Activated CD8-positive, alpha-beta memory T cell treated with anti-CD3 and anti-CD28 coated beads, Interleukin-2, amount 50 U/mL, for 4 hours (primary cell): ENCODE results near the gene ANKHD1.
A peak's percentile ranks its signal among the peaks of the same experiment; 100 is the strongest.

Experiments
- DNase-seq: peaks from one replicate; pipeline ENCODE4 v3.0.0-alpha.2; 2020

The ANKHD1 gene

GRCh38 chr5:140546851-140547507, 145.3 kb downstream of the ANKHD1 start:
- DNase-seq, result no peak

- DNase-seq, result peak; percentile 87
These were observed 146.1 kb downstream of the ANKHD1 start, which contains the start of gene EIF4EBP3 for GRCh38 chr5:140547508-140548299. Gene EIF4EBP3, plus strand, starts transcription at chr5:140547662. Its CDS starts 76 bp downstream, at chr5:140547738.

GRCh38 chr5:140548300-140548688, 146.7 kb downstream of the ANKHD1 start:
- no peak for DNase-seq

DNA sequence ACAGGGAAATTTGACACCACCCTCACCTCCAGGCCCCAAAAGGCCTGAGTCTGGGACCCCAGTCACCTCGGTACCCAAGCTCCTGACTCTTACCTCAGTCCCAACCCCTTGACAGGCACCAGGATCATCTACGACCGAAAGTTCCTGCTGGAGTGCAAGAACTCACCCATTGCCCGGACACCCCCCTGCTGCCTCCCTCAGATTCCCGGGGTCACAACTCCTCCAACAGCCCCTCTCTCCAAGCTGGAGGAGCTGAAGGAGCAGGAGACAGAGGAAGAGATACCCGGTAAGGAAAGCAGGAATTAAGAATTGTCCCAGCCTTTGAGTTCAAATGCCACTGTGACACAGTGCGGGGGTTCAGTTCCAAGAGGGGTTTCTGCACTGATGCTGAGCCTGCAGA, 147.2 kb downstream of the ANKHD1 start:
- no peak for DNase-seq

DNA sequence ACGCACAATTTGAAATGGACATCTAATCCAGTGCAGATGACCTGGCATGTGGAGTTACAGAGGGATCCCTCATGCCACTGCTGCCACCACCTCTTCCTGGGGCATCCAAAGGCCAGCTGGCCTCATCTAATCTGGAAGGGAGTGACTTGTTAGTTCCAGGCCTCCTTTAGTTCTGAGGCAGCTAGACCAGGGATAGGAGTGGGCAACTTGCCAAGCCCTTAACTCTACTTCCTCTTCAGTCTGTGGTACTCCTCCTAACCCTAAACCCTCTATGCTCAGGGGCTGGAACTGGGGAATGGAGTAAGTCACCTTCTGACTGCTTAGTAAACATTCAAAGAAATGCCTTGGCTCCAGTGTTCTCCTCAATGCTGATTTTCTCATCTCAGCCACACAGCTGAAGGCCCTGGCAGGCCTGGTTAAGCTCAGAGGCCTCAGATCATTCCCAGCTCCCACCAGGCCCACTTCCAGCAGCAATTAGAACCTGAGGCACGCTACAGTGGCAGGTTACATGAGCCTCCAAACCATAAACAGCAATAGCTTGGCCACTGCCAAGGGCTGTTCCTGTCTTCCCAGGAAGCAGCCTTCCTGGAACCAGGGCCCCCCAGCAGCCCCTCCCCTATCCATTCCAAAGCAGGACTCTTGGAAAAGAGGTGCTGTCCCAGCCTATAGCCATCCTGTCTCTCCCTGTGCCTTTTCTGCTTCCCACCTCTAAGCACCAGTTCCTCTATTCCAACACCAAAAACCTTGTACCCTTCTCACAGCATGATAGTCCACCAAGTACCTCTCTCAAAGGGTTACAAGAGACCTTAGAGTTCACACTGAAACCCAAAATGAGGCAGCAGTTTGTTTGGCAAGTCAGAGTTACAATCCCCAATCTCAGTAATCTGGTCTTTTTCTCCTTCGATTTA, 147.9 kb downstream of the ANKHD1 start:
- no peak for DNase-seq

DNA sequence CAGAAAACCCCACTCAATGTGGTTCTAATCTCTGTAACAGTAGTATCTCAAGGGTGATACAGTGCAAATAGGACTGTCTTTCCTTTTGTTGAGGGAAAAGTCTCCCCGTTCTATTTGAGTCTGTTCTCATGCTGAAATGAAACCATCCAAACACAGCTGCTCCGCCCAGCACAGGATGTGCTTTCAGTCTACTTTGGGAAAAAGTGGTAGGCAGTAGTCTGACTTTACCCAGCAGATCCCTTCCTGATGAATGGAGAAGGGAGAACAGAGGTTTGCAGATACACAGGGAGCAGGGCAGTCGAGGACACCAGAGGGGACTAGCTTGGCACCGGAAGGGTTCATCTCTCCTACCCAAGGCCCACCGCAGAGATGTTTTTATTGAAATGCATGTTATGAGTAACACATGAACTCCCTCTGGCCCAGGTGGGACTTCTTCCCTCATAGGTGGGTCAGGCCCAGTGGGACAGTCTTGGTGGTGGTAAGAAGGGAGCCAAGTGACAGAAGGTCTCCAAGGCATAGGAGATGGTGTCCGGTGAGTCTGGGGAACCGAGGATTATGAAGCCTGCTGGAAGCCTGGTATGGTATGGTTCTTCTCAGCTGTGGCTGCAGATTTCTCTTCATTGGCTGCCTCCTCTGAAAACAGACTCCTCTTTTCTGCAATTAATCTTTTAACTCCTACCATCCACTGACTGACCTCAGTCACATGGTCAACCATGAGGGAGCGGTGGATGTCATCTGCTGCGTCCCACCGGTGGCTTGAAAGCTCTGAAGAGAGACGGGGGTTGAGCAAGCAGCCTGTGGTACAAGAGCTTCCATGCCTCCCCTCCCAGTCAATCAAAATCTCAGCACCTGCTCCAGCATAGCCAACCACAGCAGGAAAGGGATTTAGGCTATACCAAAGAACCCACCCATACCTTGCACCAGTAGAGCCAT, 148.8 kb downstream of the ANKHD1 start:
- DNase-seq, result no peak

DNA sequence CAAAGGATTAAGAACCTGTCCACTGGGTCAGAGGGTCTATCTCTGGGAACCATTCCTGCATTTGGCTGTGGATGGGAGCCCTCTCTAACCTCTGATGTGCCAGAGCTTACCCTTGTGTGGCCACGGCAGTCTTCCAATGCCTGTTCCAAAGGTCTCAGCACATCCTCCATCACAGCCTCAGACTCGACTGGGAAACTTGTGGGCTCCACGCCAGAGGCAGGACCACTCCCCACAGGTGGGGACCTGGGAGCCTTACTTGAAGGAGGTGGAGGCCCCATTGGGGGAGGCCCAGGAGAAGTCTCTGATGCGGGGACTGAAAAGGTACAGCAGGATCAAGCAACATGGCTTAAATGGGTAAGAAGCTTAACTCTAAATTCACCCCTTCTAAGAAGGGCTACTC, 150.2 kb downstream of the ANKHD1 start:
- no peak for DNase-seq

GRCh38 chr5:140553657-140554056, 152.0 kb downstream of the ANKHD1 start:
- no peak for DNase-seq

DNA sequence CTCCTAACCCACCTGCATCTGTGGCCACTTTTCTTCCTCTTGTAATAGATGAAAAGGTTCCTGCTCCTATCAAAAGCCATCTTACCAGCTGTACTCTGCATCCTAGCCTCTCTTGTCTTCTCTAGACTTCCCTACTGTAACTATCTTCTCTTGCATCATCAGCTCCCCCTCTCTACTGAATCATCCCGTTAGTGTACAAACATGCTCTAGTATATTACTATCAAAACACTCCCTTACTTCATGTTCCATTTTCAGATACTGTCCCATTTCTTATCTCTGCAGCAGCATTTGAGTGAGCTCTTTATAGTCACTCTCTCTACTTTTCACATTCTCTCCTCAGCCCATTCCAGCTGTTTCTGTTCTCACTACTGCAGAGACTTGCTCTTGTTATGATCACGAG, 152.8 kb downstream of the ANKHD1 start:
- DNase-seq, result no peak

DNA sequence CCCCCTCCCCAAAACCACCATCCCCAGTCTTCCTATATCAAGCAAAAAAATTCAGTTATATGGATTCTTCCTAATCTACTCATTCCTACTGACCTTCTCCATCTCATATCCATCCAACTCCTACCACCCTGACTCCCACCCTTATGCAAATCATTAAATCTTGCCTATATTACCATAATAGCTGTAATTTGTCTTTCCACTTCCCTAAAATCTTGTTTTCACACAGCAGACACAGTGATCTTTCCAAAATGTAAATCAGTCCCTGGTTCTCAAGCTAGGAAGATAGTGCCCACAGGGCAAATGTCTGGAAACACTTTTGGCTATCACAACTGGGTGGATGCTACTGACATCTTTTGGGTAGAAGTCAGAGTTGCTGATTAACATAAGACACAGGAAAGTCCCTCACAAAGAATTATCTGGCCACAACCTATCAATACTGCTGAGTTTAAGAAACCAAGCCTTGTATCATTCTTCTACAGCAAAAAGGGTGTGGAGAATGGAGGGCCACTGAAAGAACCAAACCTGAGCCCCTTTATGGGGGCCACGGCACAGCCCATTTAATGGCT, 154.2 kb downstream of the ANKHD1 start:
- no peak for DNase-seq

GRCh38 chr5:140556438-140556837, 154.8 kb downstream of the ANKHD1 start:
- DNase-seq, result no peak

GRCh38 chr5:140557136-140557805, 155.6 kb downstream of the ANKHD1 start, which contains the start of gene SRA1:
Gene SRA1, minus strand, starts transcription at chr5:140557473. Its CDS starts 21 bp downstream, at chr5:140557452.
- DNase-seq, result peak; percentile 80

GRCh38 chr5:140557965-140558364, 156.3 kb downstream of the ANKHD1 start:
- DNase-seq, result no peak

DNA sequence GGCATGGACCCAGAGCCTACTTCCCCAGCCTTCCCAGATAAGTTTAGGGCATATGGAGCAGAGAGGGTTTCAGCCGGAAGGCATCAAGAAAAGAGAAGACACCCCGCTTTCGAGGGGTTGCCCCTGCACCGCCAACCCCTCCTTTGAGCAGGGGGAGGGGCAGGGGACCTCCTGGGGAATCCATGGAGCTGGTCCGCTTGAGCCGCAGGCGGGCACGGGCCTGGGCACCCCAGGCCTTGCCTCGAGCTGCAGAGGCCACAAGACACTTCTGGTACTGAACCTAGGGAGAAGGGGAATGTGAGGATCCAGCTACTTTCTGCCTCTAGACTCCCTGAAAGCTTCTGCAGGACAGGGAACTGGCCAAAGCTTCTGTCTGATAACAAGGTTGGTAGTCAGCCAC, 156.9 kb downstream of the ANKHD1 start:
- DNase-seq, result no peak

DNA sequence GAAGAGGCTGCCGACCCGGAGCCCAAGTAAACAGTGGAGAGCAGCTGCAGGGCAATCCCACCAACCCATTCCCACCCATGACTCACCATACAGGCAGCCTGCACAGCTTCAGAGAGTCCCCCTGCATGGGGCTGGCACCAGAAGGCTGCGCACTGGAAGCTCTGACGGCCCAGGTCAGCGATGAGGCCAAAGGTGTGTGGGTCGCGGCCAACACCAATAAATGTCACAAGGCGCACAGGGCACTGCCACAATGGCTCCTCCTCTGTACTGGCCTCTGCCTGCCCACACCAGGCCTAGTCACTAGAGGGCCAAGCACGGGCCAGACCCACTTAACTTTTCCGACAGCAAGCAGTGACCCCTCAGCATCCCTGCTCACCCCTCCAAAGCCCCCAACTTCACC, 158.6 kb downstream of the ANKHD1 start:
- no peak for DNase-seq

- DNase-seq, result no peak
These were observed 160.3 kb downstream of the ANKHD1 start for GRCh38 chr5:140561753-140562523.

GRCh38 chr5:140563596-140563995, 162.0 kb downstream of the ANKHD1 start:
- DNase-seq, result no peak

- DNase-seq, result peak; percentile 95
These were observed 162.8 kb downstream of the ANKHD1 start, which contains the start of the genes APBB3 and SLC35A4 for GRCh38 chr5:140564196-140565023. Gene APBB3, minus strand, starts transcription at chr5:140564598. Its CDS starts 353 bp downstream, at chr5:140564245. Gene SLC35A4, plus strand, starts transcription at chr5:140564828. Its CDS starts 2,342 bp downstream, at chr5:140567170.
